ENCODE data around the gene TBC1D5.

DNA sequence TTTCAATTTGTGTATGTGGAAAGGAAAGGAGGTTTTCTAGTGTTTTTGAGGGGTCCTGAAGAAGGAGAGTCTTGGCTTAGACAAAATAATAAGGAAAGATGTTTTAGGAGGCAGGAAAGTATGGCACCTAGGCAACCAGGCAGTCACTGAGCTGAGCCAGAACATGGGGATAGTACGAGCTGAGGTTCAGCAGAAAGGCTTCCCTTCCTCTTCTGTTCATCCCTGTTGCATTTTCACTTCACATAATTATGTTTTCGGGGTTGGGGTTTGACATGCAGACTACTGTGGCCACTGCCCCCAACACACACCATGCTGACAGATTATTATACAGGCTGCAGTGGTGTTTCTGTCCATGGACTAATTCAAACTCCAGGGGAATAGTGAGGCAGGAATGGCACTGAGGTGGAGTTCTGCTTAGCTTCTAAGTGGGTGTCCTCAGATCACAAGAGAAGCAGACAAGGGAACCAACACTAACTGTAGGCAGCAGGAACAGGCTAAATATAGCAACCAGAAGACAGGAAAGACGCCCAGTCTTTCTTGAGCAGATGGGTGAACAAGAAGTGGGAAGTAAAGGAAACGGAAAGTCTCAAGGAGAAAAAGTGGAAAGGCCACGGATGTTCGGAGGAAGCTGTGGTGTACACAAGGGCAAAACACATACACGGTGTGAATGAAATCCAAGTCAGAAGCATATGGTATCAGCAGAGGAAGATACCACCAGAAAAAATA is 551.9 kb downstream of the TBC1D5 start:
- TF ChIP-seq CTCF (IDR thresholded peaks at IDR 0.05), result no peak
- TF ChIP-seq POLR2A (IDR thresholded peaks at IDR 0.05), result no peak
